AG09319 (cell line): ENCODE measurements around the gene ELL2.

Source experiments
- DNase-seq: peaks from one replicate; pipeline ENCODE4 v3.0.0-alpha.2; 2010; ENCODE audit warnings: low read depth; ENCODE audit errors: extremely low read depth
- CTCF ChIP-seq: IDR thresholded peaks from 2 replicates; pipeline ENCODE4 v1.5.1; 2011; ENCODE audit warnings: low read depth, mild to moderate bottlenecking, inconsistent platforms, low read length, moderate library complexity

The ELL2 gene

GRCh38 chr5:95988877-95989276, 27.2 kb upstream of the ELL2 start:
- DNase-seq, result no peak
- no peak for TF ChIP-seq CTCF

- TF ChIP-seq CTCF, result no peak
- no peak for DNase-seq
Observed at GRCh38 chr5:95988094-95988493, 26.4 kb upstream of the ELL2 start.

- TF ChIP-seq CTCF, result no peak
- DNase-seq, result no peak
Observed at GRCh38 chr5:95986937-95987520, 25.4 kb upstream of the ELL2 start.

GRCh38 chr5:95986001-95986400, 24.4 kb upstream of the ELL2 start:
- TF ChIP-seq CTCF, result no peak
- no peak for DNase-seq

GRCh38 chr5:95985249-95985648, 23.6 kb upstream of the ELL2 start:
- DNase-seq, result no peak
- TF ChIP-seq CTCF, result no peak

- DNase-seq, result no peak
- TF ChIP-seq CTCF, result no peak
Observed at GRCh38 chr5:95984287-95984938, 22.8 kb upstream of the ELL2 start.

GRCh38 chr5:95983509-95983908, 21.9 kb upstream of the ELL2 start:
- DNase-seq, result no peak
- TF ChIP-seq CTCF, result no peak
